Activated naive CD4-positive, alpha-beta T cell treated with anti-CD3 and anti-CD28 coated beads, Interleukin-2, amount 50 U/mL, for 24 hours (primary cell): ENCODE results near the gene JARID2.

Experiments used
- H3K27ac Mint-ChIP-seq: one replicate; pipeline ENCODE4 v1.8.0; 2021; ENCODE audit warnings: mild to moderate bottlenecking, mixed read lengths
- H3K27me3 Mint-ChIP-seq: one replicate; pipeline ENCODE4 v1.8.0; 2021; ENCODE audit warnings: mixed read lengths
- H3K36me3 Mint-ChIP-seq: one replicate; pipeline ENCODE4 v1.8.0; 2021; ENCODE audit warnings: mixed read lengths
- H3K4me1 Mint-ChIP-seq: one replicate; pipeline ENCODE4 v1.8.0; 2021; ENCODE audit warnings: mixed read lengths
- H3K4me3 Mint-ChIP-seq: one replicate; pipeline ENCODE4 v1.8.0; 2021; ENCODE audit warnings: mild to moderate bottlenecking, mixed read lengths
- H3K9me3 Mint-ChIP-seq: one replicate; pipeline ENCODE4 v1.8.0; 2021; ENCODE audit warnings: mixed read lengths

The JARID2 gene

DNA sequence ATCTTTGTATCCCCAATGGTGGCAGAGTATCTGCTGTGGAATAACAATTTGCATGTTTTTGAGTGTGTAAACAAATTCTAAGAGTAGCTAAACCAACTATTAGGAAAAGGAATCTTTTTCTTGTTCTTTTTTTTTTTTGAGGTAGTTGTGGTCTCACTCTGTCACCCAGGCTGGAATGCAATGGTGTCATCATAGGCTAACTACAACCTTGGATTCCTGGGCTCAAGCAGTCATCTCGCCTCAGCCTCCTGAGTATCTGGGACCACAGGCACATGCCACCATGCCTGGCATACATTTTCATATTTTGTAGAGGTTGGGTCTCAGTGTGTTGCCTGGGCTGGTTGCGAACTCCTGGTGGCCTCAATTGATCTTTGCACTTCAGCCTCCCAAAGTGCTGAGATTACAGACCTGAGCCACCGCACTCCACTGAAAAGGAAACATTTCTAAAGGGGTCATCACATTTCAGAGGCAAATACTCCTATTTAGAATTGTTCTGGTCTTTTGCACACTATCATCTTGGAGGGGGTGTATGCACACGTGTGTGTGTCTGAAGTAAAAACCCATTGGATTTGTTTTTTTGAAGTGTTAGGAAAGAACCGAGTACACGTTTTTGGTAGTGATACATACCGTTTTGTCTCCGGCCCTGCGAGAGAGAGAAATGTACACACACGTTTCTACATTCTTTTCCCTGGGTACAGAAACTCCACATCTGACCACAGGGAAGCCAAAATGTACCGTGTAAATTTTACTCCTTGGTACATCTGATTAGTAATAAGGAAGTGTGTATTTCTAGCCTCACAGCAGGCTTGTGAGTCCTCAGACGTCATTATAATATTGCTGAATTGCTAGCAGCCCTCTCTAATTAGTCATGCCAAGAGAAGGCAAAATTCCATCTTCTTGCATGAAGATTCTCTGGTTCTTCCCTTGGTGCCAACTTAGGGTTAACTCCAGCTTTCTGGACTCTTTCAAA is 183.6 kb downstream of the JARID2 start:
- no peak overlapping the region for H3K4me3 Mint-ChIP-seq
- no peaks in the 10 kb centered on the region for H3K9me3 Mint-ChIP-seq
- peak overlapping the region; percentile 11 for H3K27ac Mint-ChIP-seq
- no peaks in the 10 kb centered on the region for H3K27me3 Mint-ChIP-seq
- peaks cover 96% of the 10 kb centered on the region for H3K4me1 Mint-ChIP-seq
- H3K36me3 Mint-ChIP-seq = peaks cover 6% of the 10 kb centered on the region

DNA sequence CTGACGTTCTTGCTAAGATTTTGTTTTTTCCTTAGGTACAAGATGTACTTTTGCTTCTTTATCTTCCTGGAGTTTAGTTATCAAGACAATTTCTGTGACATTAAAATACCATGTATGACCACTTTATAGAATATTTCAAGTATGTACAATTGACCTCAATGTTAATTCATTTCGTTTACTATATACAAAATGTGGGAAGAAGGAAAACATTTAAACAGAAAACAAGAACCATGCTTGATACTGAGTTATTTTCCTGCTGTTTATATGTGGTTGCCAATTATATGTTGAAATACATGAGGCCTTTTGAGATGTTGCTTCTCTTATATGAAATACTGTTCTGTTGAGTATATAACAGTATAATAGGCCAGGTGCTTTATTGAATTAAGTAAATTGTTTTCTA is 184.3 kb downstream of the JARID2 start:
- Mint-ChIP-seq H3K27ac (no peak overlapping the region), H3K36me3 (peaks cover 6% of the 10 kb centered on the region)

DNA sequence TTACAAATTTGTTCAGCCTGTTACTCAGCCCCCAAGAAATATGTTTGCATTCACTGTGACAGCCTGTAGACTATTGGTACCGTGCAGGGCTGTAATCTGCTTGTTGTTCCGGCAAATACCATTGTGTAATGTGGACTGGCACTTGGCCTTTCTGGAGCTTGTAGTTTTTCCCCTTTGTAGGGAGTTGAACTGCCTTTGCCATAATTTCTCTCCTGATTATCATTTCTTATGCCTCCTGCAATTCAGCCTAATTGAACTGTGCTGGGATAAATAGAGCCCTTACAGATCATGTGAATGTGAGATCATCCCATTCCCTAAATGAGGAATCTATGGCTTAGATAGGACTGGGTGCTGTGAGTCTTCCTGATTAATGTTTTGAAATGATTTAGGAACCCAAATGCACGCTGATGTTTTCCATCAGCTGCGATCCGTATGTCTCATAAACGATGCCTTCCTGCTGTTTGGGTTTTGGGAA is 185.1 kb downstream of the JARID2 start:
- peaks cover 6% of the 10 kb centered on the region for H3K36me3 Mint-ChIP-seq
- H3K27me3 Mint-ChIP-seq = no peaks in the 10 kb centered on the region
- no peak overlapping the region for H3K27ac Mint-ChIP-seq
- H3K9me3 Mint-ChIP-seq = no peaks in the 10 kb centered on the region
- peaks cover 95% of the 10 kb centered on the region for H3K4me1 Mint-ChIP-seq
- no peak overlapping the region for H3K4me3 Mint-ChIP-seq

More for the DNA sequence above, 184.3 kb downstream of the JARID2 start:
- H3K4me1 Mint-ChIP-seq = peaks cover 100% of the 10 kb centered on the region
- H3K4me3 Mint-ChIP-seq = no peak overlapping the region
- no peaks in the 10 kb centered on the region for H3K27me3 Mint-ChIP-seq
- no peaks in the 10 kb centered on the region for H3K9me3 Mint-ChIP-seq

DNA sequence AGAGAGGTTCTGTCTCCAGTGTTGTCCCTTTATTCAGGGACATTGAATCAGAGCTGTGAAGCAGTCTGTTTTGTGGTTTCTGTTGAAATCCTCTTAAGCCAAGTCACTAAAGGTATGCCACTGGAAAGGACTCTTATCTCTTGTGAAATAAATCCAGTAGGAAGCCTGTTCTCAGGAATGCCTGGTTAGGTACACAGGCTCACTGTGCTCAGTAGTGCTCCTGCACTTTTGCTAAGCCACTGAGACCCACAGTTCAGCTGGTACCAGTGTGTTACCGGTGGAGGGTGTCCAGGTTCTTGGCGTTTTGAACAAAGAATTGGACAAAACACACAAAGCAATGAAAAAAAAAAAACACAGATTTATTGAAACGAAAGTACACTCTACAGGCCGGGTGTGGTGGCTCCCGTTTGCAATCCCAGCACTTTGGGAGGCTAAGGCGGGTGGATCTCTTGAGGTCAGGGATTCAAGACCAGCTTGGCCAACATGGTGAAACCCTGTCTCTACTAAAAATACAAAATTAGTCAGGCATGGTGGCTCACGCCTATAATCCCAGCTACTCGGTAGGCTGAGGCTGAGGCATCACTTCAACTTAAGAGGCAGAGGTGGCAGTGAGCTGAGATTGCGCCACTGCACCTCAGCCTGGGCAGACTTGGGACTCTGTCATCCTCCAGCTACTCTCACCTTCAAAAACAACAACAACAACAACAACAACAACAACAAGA is 186.1 kb downstream of the JARID2 start:
- Mint-ChIP-seq H3K4me1 (peaks cover 95% of the 10 kb centered on the region), H3K27ac (peak overlapping the region; percentile 23), H3K27me3 (no peaks in the 10 kb centered on the region), H3K9me3 (no peaks in the 10 kb centered on the region), H3K36me3 (peaks cover 4% of the 10 kb centered on the region), H3K4me3 (no peak overlapping the region)

DNA sequence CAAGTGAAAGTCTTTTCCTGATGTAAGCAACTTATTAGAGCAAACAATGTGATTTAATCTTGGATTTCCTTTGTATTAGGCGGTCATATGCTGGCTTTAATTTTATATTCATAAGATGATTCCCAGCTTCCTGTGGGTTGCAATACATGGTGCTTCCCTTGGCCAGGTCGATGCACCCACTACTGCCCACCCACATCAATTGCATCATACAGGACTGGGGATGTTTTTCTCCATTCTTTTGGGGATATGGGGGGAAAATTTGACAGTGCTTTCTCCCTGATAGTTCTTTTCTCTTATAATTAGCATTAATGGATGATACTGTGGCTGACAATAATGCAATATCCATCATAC is 187.6 kb downstream of the JARID2 start:
- Mint-ChIP-seq H3K27me3 (no peaks in the 10 kb centered on the region), H3K4me1 (peaks cover 95% of the 10 kb centered on the region), H3K27ac (peak overlapping the region; percentile 59), H3K4me3 (peak overlapping the region; percentile 67), H3K9me3 (no peaks in the 10 kb centered on the region), H3K36me3 (peaks cover 4% of the 10 kb centered on the region)

DNA sequence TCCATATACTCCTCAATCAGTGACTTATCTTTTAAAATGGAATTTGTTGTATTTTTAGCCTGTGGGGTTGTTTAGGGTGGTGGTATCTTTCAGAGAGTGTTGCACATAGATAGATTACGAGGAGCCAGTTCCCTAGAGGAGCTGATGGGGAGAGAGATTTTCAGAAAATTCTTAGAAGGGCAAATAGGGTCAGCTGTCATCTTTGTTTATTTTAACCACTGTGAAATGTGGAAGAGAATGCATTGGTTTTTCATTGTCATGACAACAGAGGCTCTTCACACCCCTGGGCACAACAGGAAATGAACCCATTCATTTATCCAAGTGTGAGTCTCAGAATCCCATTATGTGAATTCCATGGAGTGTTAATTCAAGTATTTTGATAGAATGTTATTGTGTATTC is 188.4 kb downstream of the JARID2 start:
- H3K27ac Mint-ChIP-seq = peak overlapping the region; percentile 94
- H3K9me3 Mint-ChIP-seq = no peaks in the 10 kb centered on the region
- peaks cover 95% of the 10 kb centered on the region for H3K4me1 Mint-ChIP-seq
- peaks cover 4% of the 10 kb centered on the region for H3K36me3 Mint-ChIP-seq
- no peaks in the 10 kb centered on the region for H3K27me3 Mint-ChIP-seq
- peak overlapping the region; percentile 43 for H3K4me3 Mint-ChIP-seq

DNA sequence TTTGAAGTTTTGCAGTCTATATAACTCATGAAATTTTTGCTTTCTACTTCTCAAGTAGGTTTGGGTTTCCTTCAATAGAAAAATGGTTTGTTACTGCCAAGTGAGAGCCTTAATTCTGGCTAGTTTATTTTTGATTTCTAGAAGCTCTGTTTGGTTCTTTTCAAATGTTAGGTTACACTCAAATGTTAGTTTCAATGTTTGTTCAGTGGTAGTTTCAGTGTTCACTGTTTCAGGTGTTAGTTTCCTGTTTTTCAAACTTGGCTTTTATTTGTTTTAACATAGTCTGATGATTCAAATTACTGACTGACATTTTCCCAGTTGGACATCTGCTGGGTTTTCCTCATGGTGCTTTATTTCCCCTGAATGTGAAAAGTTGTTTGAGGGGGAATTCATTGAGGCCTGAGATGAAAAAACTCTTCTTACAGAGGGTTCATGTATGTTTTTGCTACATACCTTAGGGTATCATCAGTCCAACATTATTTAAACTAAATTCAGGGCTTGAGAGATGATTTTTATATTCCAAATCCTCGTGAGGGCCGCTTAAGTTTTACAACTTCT is 189.0 kb downstream of the JARID2 start:
- Mint-ChIP-seq H3K27me3 (no peaks in the 10 kb centered on the region), H3K4me3 (peak overlapping the region; percentile 43), H3K4me1 (peaks cover 95% of the 10 kb centered on the region), H3K9me3 (no peaks in the 10 kb centered on the region), H3K27ac (peak overlapping the region; percentile 84), H3K36me3 (peaks cover 4% of the 10 kb centered on the region)

DNA sequence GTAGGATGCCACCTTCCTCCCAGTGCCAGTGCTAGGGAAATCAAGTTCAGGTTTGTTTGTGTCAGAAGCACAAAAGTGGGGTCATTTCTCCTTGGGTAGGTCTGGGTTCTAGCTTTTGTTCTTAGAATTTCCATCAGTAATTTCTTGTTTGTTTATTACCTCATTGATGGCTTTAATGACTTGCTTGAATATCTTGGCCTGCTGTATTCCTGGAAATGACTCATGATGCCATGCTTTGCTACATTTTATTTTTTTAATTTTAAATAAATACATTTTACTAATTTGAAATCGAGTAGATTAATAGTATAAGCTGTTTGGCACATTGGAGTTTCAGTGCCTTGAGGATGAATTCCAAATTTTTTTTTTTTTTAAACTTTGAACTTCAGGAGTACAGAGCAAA is 189.6 kb downstream of the JARID2 start:
- H3K36me3 Mint-ChIP-seq = peaks cover 2% of the 10 kb centered on the region
- H3K9me3 Mint-ChIP-seq = no peaks in the 10 kb centered on the region
- no peaks in the 10 kb centered on the region for H3K27me3 Mint-ChIP-seq
- no peak overlapping the region for H3K4me3 Mint-ChIP-seq
- peak overlapping the region; percentile 38 for H3K27ac Mint-ChIP-seq
- H3K4me1 Mint-ChIP-seq = peaks cover 95% of the 10 kb centered on the region

DNA sequence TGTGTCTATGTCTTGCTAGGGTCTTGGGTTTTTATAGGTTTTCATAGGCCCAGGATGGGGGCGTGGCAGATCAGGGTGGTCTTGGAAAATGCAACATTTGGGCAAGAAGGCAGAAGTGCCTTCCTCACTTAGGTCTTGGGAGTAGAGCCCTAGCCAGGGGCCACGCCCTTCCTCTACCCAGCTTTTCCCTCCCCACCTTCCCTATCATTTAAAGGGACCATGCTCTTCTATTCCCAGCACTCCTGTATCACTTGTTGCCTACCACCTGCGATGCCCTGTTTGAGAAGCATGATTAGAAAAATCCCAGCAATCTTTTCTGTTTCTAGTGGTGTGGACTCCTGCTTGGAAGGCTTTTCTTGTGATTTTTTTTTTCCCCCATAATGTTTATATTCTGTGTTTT is 190.6 kb downstream of the JARID2 start:
- H3K27ac Mint-ChIP-seq = peak overlapping the region; percentile 77
- no peak overlapping the region for H3K4me3 Mint-ChIP-seq
- H3K4me1 Mint-ChIP-seq = peaks cover 95% of the 10 kb centered on the region
- no peaks in the 10 kb centered on the region for H3K9me3 Mint-ChIP-seq
- peaks cover 2% of the 10 kb centered on the region for H3K36me3 Mint-ChIP-seq
- no peaks in the 10 kb centered on the region for H3K27me3 Mint-ChIP-seq

DNA sequence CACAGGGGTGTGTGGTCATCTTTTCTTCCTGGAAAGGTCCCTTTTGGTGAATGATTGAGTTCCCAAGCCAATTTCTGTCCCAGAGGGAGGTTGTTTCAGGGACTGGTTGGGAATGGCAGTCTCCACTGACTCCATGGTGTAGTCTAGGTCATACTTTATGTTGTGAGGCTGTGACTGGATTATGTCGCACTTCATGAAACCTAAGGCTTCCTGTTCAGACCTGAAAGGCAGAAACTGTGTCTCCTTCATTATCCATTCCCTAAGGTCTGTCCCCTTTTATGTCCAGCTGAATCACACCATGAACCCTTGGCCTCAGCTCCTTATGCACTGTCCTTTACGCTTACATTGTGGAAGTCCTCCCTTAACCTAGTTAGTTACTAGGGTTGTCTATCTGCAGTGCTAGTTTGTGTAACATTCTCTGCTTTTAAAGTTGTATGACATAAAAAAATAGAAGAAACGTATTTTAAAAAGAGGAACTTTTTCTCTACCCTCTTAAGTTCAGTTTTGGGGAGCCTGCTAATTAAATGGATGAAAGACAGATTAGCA is 191.3 kb downstream of the JARID2 start:
- peaks cover 2% of the 10 kb centered on the region for H3K36me3 Mint-ChIP-seq
- peak overlapping the region; percentile 77 for H3K27ac Mint-ChIP-seq
- H3K9me3 Mint-ChIP-seq = no peaks in the 10 kb centered on the region
- H3K4me1 Mint-ChIP-seq = peaks cover 91% of the 10 kb centered on the region
- H3K4me3 Mint-ChIP-seq = no peak overlapping the region
- H3K27me3 Mint-ChIP-seq = no peaks in the 10 kb centered on the region

DNA sequence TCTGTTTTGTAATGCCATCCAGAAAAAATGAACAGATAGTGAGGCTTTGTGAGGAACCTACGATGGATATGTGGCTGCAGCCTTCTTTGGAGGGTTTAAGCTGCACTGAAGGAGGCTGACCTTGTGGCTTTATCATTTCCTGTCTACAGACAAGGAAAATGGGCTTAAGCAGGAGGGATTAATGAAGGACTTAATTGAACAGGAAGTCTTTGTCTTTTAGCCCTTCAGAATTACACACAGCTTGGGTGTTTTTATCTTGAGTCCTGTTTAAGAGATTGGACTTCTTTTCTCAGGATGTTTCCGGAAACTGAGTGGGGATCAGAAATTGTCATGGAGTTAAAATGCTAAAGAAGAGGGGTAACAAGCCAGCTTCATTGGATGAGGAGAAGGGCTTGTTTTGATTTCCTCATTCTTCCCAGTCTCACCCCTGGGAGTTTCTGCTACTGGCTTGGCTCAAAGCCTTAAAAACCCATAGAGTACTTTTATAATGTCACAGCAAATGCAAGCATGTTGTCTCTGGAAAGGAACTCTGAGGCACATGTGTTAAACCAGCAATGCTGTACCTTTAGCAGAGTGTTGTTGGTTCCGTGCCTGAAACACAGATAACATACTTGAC is 193.6 kb downstream of the JARID2 start:
- Mint-ChIP-seq H3K27me3 (no peaks in the 10 kb centered on the region), H3K4me1 (peaks cover 79% of the 10 kb centered on the region), H3K9me3 (no peaks in the 10 kb centered on the region), H3K27ac (peak overlapping the region; percentile 61), H3K36me3 (no peaks in the 10 kb centered on the region), H3K4me3 (no peak overlapping the region)

DNA sequence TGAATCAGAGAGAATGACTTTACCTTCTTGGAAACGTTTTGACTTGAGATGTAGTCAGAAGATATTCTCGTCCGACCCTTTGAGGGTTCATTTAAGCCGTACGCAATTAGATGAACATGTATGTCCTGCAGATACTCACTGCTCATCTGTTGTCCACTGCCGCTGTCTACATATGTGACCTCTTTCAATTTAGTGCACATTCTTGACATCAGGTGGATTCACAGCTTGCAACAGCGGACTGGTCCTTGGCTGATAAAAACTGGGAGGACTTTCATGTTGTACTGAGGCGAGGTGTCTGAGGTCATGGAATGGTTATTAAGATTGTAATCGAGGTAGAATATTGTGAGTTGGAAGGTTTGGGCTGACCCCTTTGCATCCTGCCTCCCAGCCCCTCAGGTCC is 194.2 kb downstream of the JARID2 start:
- Mint-ChIP-seq H3K36me3 (no peaks in the 10 kb centered on the region), H3K27me3 (no peaks in the 10 kb centered on the region), H3K9me3 (no peaks in the 10 kb centered on the region), H3K27ac (peak overlapping the region; percentile 61), H3K4me1 (peaks cover 77% of the 10 kb centered on the region), H3K4me3 (no peak overlapping the region)

DNA sequence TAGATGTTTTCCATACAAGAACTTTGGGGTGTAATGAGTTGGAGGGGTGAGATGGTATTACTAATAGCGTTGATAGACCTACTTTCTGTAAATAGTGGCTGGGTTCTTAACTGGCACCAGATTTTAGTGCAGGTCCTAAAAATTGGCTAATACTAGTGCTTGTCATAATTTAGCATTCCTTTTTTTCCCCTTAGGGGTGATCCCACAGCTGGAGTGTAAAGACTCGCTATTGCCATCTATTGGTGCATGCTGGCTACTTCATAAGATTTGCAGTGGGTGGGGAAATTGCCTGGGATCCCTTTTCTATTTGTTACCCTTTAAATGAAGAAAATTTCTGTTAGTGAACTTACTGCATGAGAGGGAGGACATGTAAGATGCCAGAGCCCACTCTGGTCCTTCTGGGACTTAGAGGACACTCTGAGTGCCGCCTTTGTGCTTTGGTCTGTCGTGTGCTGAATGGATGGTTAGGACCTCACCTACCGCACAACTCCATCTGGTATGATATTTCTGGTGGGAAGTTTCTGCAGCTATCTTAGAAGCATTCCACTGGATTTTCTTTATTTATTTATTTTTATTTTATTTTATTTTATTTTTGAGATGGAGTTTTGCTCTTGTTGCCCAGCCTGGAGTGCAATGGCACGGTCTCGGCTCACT is 195.5 kb downstream of the JARID2 start:
- H3K4me3 Mint-ChIP-seq = no peak overlapping the region

DNA sequence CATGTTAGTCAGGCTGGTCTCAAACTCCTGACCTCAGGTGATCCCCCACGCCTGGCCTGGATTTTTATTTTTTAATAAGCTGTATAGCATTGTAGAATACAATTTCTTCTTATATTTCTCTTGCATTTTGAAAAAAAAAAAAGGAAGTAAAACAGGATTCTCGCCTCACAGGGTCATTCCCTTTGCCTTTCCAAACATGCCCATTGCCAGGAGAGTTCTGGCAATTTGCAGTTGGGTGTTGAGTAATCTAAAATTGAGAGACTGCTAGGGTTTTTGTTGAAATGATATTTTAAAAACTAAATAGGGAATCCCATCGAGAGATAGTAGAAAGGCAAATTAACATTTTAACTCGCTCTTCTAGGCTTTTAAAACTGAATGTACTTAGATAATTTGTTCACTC is 196.1 kb downstream of the JARID2 start:
- no peaks in the 10 kb centered on the region for H3K36me3 Mint-ChIP-seq
- peaks cover 81% of the 10 kb centered on the region for H3K4me1 Mint-ChIP-seq
- no peaks in the 10 kb centered on the region for H3K9me3 Mint-ChIP-seq
- H3K4me3 Mint-ChIP-seq = no peak overlapping the region
- no peak overlapping the region for H3K27ac Mint-ChIP-seq
- H3K27me3 Mint-ChIP-seq = no peaks in the 10 kb centered on the region

More for the DNA sequence above, 195.5 kb downstream of the JARID2 start:
- H3K27me3 Mint-ChIP-seq = no peaks in the 10 kb centered on the region
- peaks cover 81% of the 10 kb centered on the region for H3K4me1 Mint-ChIP-seq
- no peaks in the 10 kb centered on the region for H3K9me3 Mint-ChIP-seq
- no peak overlapping the region for H3K27ac Mint-ChIP-seq
- no peaks in the 10 kb centered on the region for H3K36me3 Mint-ChIP-seq

DNA sequence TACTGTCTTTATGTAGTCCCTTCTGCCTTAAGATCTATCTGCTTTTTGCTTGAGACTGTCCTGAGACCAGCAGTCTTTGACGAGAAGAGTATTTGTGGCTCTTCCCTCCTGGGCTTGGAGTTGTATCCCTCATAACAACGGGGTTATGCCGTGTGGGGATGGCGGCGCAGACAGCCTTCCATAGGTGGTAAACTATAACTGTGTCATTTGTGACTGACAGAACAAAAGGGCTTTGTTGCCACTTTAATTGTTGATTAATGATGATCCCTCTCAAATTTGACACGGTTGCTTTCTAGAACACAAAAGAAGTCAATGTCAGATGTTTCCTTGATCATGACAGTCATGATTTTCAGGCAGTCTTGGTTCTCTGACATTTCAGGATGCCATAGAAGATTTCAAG is 196.6 kb downstream of the JARID2 start:
- peaks cover 81% of the 10 kb centered on the region for H3K4me1 Mint-ChIP-seq
- no peaks in the 10 kb centered on the region for H3K9me3 Mint-ChIP-seq
- no peaks in the 10 kb centered on the region for H3K27me3 Mint-ChIP-seq
- no peak overlapping the region for H3K27ac Mint-ChIP-seq
- no peaks in the 10 kb centered on the region for H3K36me3 Mint-ChIP-seq
- no peak overlapping the region for H3K4me3 Mint-ChIP-seq
